Epithelial cell of esophagus (primary cell): Measurements from ENCODE around the gene BCL6.
"Not testable (repeated sequence)": the region's sequence is repeated elsewhere in the genome, so short reads cannot be mapped to it uniquely, and the experiment has no call there.

Source experiments
- DNase-seq: peaks from one replicate; pipeline ENCODE4 v3.0.0; 2010; ENCODE audit warnings: low read depth
- H3K4me3 ChIP-seq: 2 replicates; pipeline ENCODE4 v1.5.1; 2011; ENCODE audit warnings: mild to moderate bottlenecking, low read length, control low read depth
- CTCF ChIP-seq: IDR thresholded peaks from 2 replicates; pipeline ENCODE4 v1.5.1; 2011; ENCODE audit warnings: low read depth, mild to moderate bottlenecking, low read length, control low read depth, inconsistent platforms; ENCODE audit not compliant: insufficient read depth; ENCODE audit errors: missing control alignments

BCL6 gene

GRCh38 chr3:187694801-187695200 is 50.5 kb downstream of the BCL6 start:
- DNase-seq: no peak
- H3K4me3 ChIP-seq: no peak overlapping the region
- no peak for TF ChIP-seq CTCF

GRCh38 chr3:187693431-187693830 is 51.8 kb downstream of the BCL6 start:
- TF ChIP-seq CTCF: no peak
- no peak for DNase-seq
- no peak overlapping the region for H3K4me3 ChIP-seq

GRCh38 chr3:187689984-187690383 is 55.3 kb downstream of the BCL6 start:
- DNase-seq: no peak
- H3K4me3 ChIP-seq: no peak overlapping the region
- TF ChIP-seq CTCF: no peak

- no peak overlapping the region for H3K4me3 ChIP-seq
Observed at GRCh38 chr3:187686621-187687273, 58.5 kb downstream of the BCL6 start.

GRCh38 chr3:187685948-187686347 is 59.3 kb downstream of the BCL6 start:
- DNase-seq: no peak
- no peak for TF ChIP-seq CTCF
- no peak overlapping the region for H3K4me3 ChIP-seq

More at GRCh38 chr3:187686621-187687273, 58.5 kb downstream of the BCL6 start:
- no peak for TF ChIP-seq CTCF
- no peak for DNase-seq

GRCh38 chr3:187684880-187685279 is 60.4 kb downstream of the BCL6 start:
- DNase-seq: no peak
- no peak for TF ChIP-seq CTCF
- H3K4me3 ChIP-seq: no peak overlapping the region

- no peak overlapping the region for H3K4me3 ChIP-seq
- no peak for DNase-seq
- no peak for TF ChIP-seq CTCF
Observed at GRCh38 chr3:187684444-187684843, 60.8 kb downstream of the BCL6 start.

GRCh38 chr3:187681756-187682155 is 63.5 kb downstream of the BCL6 start:
- H3K4me3 ChIP-seq, DNase-seq: not testable (repeated sequence)
